ENCODE measurements around the gene PTGIS. TPM values are rescaled to one million over a fixed set of nuclear protein-coding genes. Genes with fewer than 3 reads are reported as not detected.

Gene PTGIS
- total RNA-seq, 1 donor from 2014 or later, result 22.7 TPM

DNA sequence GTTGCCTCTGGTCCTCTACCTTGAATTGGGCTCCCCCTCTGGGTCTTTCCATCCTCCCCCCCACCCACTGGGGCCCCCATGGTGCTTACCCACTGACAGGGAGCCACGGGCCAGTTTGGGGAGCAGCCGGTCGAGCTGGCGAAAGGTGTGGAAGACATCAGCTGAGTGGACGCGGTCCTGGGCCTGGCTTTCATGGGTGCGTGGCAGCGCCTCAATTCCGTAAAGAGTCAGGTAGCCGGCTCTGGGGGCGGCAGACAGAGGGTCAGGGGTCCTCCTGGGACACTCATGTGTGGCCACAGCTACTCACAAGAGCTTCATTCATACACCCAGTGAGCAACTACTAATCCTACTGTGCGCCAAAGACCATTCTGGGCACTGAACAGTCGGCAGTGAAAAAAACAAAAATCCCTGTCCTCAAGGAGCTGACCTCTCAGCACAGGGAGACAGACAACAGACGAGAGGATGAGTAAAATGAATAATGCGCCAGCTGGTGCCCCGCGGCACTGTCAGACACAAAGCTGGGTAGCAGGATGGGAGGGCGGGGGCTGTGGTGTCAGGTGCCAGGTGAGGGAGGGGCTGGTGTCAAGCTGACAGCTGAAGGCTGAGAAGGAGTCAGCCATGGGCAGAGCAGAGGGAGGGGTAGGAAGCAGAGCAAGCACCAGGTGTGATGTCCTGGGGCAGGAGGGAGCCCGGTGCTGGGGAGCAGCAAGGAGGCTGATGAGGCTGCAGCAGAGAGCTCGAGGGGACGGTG lies 28.3 kb downstream of the PTGIS start:
- intact Hi-C loops (cut with micrococcal nuclease), result loop anchor here (2.0 to 10.0 kb wide), 3 partner anchors 55 to 388 kb away; no protein-coding TSS in a partner anchor

GRCh38 chr20:49538950-49539349 lies 29.0 kb downstream of the PTGIS start:
- intact Hi-C loops (cut with micrococcal nuclease), result no loop called here

- intact Hi-C loops (cut with micrococcal nuclease), result loop anchor here (1.0 to 2.0 kb wide), 3 partner anchors 13 to 200 kb away; no protein-coding TSS in a partner anchor
Measured at GRCh38 chr20:49534255-49534712, 33.7 kb downstream of the PTGIS start.

DNA sequence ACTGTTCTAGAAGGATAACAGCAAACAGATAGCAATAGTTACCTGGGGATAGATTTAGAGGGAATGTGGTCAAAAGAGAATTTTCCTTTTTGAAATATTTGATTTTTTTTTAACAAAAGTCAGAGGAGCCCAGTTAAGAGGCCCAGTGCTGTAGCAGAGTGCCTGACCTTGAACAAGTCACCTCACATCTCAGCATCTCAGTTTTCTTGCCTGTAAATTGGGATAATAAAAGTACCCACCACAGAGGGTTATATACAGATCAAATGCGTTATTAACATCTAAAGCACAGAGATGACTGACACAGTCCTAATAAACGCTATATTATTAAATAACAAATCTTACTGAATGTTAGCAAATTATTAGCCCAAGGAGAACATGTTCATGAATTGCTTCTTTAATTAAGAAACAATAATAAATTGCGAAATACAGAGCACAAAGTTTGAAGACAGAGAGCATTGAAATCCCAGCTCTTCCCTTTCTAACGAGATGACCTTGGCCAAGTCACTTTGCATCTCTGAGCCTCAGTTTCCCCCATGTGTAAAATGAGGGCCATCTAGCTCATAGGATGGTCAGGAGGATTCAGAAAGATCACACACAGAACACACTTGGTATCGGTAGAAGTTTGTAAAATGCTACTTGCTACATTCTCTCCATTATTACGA lies 35.5 kb downstream of the PTGIS start:
- intact Hi-C loops (cut with micrococcal nuclease), result no loop called here

DNA sequence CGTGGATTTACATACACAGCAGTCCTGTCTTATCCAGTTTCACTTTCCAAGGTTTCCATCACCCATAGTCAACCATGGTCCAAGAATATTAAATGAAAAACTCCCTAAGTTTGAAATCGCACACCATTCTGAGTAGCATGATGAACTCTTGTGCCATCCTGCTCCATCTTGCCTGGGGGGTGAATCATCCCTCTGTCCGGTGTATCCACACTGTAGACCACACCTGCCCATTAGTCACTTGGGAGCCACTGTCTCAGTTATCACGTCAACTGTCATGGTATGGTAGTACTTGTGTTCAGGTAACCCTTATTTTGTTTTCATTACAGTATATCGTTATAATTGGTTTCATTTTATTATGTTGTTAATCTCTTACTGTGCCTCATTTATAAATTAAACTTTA lies 38.5 kb downstream of the PTGIS start:
- intact Hi-C loops (cut with micrococcal nuclease), result no loop called here

DNA sequence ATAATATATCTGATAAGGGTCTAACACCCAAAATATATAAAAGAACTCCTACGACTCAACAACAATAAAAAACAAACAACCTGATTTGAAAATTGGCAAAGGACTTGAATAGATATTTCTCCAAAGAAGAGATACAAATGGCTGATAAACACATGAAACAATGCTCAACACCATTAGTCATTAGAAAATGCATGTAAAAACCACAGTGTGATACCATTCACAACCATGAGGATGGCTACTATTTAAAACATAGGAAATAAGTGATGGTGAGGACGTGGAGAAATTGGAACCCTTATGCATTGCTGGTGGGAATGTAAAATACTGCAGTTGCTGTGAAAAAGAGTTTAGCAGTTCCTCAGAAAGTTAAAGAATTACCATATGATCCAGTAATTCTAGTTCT lies 41.4 kb downstream of the PTGIS start:
- intact Hi-C loops (cut with micrococcal nuclease), result no loop called here

DNA sequence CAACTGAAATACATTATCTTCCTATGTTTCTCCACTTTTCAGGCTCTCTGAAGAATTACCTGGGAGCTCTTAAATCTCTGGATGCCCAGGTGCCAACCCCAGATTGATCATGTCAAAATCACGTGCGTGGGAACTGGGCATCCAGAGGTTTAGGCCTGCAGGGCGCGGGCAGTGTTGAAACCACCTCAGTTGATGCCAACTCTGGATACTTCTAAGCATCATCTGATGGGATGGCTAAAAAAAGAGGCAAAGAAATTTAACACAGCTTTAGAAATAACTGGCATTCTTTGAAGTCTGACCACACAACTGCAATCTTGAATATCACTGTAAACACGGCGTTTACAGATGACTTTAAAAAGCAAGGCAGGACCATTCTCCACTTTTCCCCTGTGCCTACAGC lies 41.9 kb downstream of the PTGIS start:
- intact Hi-C loops (cut with micrococcal nuclease), result no loop called here

DNA sequence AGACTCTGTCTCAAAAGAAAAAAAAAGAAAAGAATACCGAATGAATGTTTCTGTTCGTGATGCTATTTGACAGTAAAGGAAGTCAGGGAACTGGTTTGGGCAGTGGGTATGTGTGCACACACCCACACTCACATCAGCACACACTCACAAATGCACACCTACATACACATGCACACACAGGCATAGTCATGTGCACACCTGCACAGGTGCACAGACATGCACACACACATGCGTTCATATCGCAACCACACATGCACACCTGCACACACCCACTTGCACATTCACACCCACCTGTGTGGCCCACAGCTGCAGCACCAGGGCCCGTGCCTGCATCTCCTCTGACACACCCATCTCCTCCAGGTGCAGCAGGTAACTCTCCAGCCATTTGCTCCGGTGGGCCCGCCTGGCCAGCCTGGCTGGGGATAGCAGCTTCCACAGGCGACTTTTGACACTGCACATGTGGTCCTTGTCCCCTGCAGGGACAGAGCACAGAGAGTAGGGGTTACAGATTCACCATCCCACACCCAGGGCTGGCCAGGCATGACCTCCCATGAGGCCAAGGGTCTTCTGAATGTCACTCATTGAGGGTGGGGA lies 44.1 kb downstream of the PTGIS start:
- intact Hi-C loops (cut with micrococcal nuclease), result no loop called here

DNA sequence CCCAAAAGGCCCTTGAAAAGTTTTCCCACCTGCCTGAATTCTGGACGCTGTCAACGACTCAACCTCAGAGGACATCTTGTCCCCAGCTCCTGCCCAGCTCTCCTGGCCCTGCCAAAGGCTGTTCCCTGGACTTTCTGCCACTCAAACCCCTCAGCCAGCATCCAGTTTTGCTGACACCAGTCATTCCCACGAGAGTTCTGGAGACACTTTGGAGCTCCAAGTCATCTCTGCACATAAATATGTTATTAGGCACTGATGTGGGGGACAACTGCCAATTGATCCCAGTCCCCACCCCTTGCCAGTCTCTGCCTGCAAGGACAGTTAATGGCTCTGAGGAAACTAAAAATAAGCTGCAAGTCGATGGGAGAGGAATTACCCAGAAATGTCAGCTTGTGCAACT lies 46.6 kb downstream of the PTGIS start:
- intact Hi-C loops (cut with micrococcal nuclease), result loop anchor here (1.0 kb wide), 1 partner anchor 13 kb away; no protein-coding TSS in a partner anchor

DNA sequence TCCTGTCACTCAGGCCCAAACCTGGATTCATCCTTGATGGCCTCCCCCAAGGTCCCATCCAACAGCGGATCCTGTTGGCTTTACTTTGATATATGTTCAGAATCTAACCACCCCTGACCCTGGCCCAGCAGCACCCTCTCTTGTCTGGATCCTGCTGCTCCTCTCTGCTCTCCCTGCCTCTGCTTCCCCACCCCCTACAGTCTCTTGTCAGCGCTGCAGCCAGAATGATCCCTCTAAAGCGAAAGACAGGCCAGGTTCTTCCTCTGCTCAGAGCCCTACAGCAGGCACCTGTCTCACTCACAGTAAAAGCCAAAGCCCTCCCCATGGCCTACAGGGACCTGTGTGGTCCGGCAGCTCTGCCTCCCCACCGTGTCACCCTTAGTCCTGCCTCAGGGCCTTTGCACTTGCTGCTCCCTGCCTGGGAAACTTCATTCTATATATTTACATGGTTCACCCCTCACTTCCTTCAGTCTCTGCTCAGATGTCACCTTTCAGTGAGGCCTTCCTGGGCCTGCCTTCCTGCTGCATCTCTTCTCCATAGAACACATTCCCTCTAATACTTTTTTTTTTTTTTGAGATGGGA lies 48.1 kb downstream of the PTGIS start:
- intact Hi-C loops (cut with micrococcal nuclease), result no loop called here

GRCh38 chr20:49519212-49519712 lies 48.7 kb downstream of the PTGIS start:
- intact Hi-C loops (cut with micrococcal nuclease), result no loop called here

- intact Hi-C loops (cut with micrococcal nuclease), result no loop called here
Measured at GRCh38 chr20:49518576-49518975, 49.4 kb downstream of the PTGIS start.

DNA sequence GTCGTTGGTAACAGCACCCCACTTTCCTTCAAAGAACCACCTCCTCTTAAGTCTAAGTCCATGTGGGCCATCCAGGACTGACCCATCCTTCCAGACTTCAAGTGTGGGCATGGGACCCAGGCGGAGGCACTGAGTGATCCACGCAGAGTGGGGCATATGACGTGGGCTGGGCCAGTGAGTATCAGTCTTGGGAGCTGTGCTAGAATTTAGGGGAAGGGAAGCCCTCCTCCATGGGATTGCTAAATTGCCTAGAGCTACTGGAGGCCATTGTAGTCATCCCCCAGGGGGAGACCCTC lies 50.2 kb downstream of the PTGIS start:
- intact Hi-C loops (cut with micrococcal nuclease), result no loop called here

DNA sequence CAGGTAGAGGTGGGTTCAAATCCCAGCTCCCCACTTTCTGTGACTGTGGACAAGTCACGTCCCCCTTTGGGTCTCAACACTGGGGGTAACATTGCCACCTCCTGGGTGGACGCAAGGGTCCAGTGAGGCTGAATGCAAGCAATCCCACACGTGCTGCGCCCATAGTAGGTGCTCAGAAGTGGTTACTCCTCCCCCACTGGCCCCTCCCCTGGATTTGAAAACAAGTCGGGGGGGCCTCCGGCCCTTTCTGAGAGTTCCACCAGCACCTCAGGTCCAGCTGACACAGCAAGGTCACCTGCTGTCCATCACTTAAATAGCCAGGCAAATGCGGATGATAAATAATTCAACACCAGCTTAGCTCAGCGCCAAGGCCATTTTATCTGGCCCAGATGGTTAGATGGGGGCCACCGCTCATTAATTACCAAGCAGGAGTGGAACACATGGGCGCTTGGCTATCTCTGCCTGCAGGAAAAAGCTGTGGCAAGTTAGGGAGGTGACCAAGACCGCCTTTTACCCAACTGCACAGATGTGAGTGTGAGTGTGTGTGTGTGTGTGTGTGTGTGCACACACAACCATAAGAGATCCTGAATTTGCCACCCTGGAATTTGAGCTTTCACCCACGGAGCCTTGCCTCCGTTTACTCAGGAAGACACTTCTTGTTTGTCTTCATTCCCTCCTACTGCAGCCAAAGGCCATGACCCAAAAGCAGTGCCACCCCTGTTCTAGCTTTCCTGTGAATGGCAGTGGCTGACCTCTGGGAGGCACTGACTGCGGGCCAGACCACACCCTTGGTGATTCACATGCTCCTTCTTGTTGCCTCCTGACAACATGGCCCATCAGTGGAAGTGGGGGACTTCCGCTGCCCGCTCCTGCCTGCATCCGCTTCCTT lies 50.8 kb downstream of the PTGIS start:
- intact Hi-C loops (cut with micrococcal nuclease), result no loop called here

- intact Hi-C loops (cut with micrococcal nuclease), result no loop called here
Measured at GRCh38 chr20:49515586-49515985, 52.4 kb downstream of the PTGIS start.

- intact Hi-C loops (cut with micrococcal nuclease), result no loop called here
Measured at GRCh38 chr20:49513517-49513916, 54.4 kb downstream of the PTGIS start.

DNA sequence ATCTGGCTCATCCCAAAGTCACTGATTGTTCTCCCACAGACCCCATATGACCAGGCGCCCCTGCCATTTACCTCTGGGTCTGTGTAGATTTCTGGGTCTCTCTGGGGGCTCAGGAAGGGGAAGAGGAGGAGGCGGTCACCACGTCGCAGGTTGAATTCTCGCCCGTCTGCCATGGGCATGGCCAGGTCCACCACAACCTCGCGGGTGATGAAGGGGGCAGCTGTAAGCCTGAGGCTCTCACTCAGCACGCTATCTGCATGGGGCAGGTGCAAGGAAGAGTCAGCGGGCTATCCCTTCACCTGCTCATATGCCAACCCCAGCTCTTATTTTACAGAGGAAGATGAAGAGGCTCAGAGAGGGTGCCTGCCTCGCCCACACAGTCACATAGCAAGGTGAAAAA lies 54.9 kb downstream of the PTGIS start:
- intact Hi-C loops (cut with micrococcal nuclease), result no loop called here

GRCh38 chr20:49511788-49512525 lies 56.0 kb downstream of the PTGIS start:
- intact Hi-C loops (cut with micrococcal nuclease), result no loop called here

DNA sequence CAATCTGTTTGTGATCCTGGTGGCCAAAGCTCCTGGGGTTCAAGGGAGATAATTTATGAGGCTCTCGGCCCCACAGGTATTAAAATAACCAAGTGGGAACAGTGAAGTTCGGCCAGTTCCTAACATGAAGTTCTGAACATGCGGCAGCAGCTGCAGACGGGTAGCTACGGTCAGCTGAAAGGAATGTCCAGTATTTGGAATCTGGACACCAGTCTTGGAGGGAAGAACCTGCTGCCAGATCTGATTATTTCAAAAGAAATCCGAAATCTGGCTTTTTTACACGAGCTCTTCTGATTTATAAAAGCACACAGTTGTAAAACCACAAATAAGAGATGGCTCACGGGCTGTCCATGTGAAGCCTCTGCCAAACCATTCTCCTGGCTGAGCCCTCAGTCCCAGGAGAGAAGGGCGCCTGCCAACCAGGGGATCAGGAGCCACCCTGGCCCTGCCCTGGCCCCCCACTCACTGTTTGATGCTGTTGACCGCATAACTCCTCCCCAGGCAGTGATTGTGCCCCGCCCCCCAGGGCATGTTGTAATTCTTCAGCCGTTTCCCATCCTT lies 57.3 kb downstream of the PTGIS start:
- intact Hi-C loops (cut with micrococcal nuclease), result no loop called here

Measured in T-helper 2 cell treated with Interferon-gamma antibody and Interleukin-4, amounts not matched to agents 100 ng/mL and 5 ng/mL, for 36 hours (primary cell).